Prostate gland (tissue), 2 donors: ENCODE results near the gene ANXA2. TPM values are rescaled to one million over a fixed set of nuclear protein-coding genes. Genes with fewer than 3 reads are reported as not detected.
"Not testable (repeated sequence)": the region's sequence is repeated elsewhere in the genome, so short reads cannot be mapped to it uniquely, and the experiment has no call there.

Source experiments
- DNase-seq: peaks from one replicate; pipeline ENCODE4 v3.0.0-alpha.2; 2019; ENCODE audit warnings: low spot score
- H3K27ac ChIP-seq, 2 donors: fragments of 200-600 bp; sonication (generic); 2 replicates each; pipeline ENCODE4 v1.5.1; 2017 to 2019
- H3K27me3 ChIP-seq: fragments of 200-600 bp; sonication (generic); replicated peaks from 2 replicates; pipeline ENCODE4 v1.5.1; 2019; ENCODE audit not compliant: insufficient read depth
- H3K36me3 ChIP-seq, 2 donors: fragments of 200-600 bp; sonication (generic); 1 replicate in 1 of 2; 2 replicates in 1 of 2; pipeline versions ENCODE4 v1.5.1 to v1.8.1; 2017 to 2019
- H3K4me1 ChIP-seq: fragments of 200-600 bp; sonication (generic); replicated peaks from 2 replicates; pipeline ENCODE4 v1.5.1; 2019
- H3K4me3 ChIP-seq, 2 donors: fragments of 200-600 bp; sonication (generic); 2 replicates each; pipeline ENCODE4 v1.5.1; 2017 to 2019
- H3K9me3 ChIP-seq: fragments of 200-600 bp; sonication (generic); 2 replicates; pipeline ENCODE4 v1.5.1; 2017
- CTCF ChIP-seq, 4 experiments: fragments of 200-600 bp in 2 of 4; fragments of 450-650 bp in 2 of 4; sonication (generic) in 2 of 4; IDR thresholded peaks; 1 replicate in 3 of 4; 2 replicates in 1 of 4; pipeline ENCODE4 v1.5.1; 2016 to 2019; ENCODE audit warnings: antibody characterized with exemption in 4 of 4, mild to moderate bottlenecking in 2 of 4, moderate library complexity in 2 of 4
- POLR2A ChIP-seq: fragments of 450-650 bp; IDR thresholded peaks from one replicate; pipeline ENCODE4 v1.6.1; 2016; ENCODE audit warnings: antibody characterized with exemption, mild to moderate bottlenecking
- POLR2AphosphoS5 ChIP-seq: sonication (generic); formaldehyde crosslinking; IDR thresholded peaks from one replicate; pipeline ENCODE4 v1.6.1; 2017; ENCODE audit warnings: antibody characterized with exemption
- WGBS: methylation state at CpG from one replicate; pipeline ENCODE4 v1.1.5; 2018; 5-methylcytosine and 5-hydroxymethylcytosine counted together
- intact Hi-C: fragments of 100-400 bp; cut with DNase I; formaldehyde crosslinking; loops from one replicate; pipeline ENCODE4 v1.14.2; 2022
- total RNA-seq, 2 donors: library from RNA; depleted of rRNA; stranded (reverse); fragments of >200 nt; gene quantifications; one replicate each; pipeline ENCODE4 v1.1.0, GENCODE V29; 2016

The ANXA2 gene
- total RNA-seq, 2 donors from 2014 or later, result 404 to 595 TPM

- no peaks in the 10 kb centered on the region for H3K9me3 ChIP-seq
- intact Hi-C loops, result loop anchor here (5.0 kb wide), 1 partner anchor 34 kb away; the partner anchor contains the start of gene ANXA2
- WGBS, result 38% methylated on average over 2 of the region's 2 CpGs
Measured at GRCh38 chr15:60363087-60363549, 34.7 kb downstream of the ANXA2 start.

DNA sequence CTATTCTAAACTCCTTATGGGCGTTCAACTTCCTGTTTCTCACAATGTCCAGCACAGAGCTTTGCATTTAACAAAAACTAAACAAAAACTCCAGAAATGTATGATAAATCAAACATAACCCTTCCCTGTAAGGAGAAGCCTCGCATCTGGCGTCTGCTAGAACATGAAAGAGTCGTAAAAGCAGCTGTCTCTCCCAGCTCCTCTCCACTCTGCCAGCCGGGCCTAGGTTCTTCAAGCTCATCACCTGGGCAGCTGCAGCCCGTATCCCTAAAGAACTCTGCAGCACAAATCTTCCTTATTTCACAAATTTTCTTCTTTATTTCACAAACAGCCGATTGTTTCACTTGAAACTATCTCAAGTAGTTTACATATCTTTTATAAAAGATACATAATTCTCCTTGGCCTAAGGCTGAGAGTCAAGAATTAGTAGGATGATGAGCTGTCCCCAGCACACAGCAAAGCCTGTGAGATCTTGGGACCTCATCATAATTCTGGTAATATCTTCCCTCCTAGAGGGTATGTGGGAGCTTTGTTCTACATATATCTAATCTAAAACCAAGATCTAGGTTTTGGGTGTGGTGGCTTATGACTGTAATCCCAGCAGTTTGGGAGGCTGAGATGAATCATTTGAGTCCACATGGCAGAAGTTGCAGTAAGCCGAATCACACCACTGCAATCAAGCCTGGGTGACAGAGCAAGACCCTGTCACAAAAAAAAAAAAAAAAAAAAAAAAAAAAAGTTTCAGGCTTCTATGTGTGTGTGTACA, 35.3 kb downstream of the ANXA2 start:
- Histone ChIP-seq H3K9me3 (no peaks in the 10 kb centered on the region), H3K27ac (no peak overlapping the region), H3K4me3 (no peak overlapping the region), H3K4me1 (no peaks in the 10 kb centered on the region), H3K36me3 (peaks cover 2 to 5% of the 10 kb centered on the region in 2 donors), H3K27me3 (no peaks in the 10 kb centered on the region)
- TF ChIP-seq POLR2AphosphoS5, result no peak
- no peak for TF ChIP-seq CTCF (IDR thresholded peaks at IDR 0.05)
- no peak for TF ChIP-seq POLR2A
- 36% methylated on average over 8 of the region's 8 CpGs for WGBS
- intact Hi-C loops, result loop anchor here (5.0 kb wide), 1 partner anchor 35 kb away; the partner anchor contains the start of gene ANXA2
- DNase-seq, result no peak

More at GRCh38 chr15:60363087-60363549, 34.7 kb downstream of the ANXA2 start:
- H3K27me3 ChIP-seq, result no peaks in the 10 kb centered on the region
- no peak overlapping the region for H3K4me3 ChIP-seq
- DNase-seq, result no peak
- H3K27ac ChIP-seq, result peak overlapping the region; percentile 3 to 19
- peaks cover 2 to 5% of the 10 kb centered on the region in 2 donors for H3K36me3 ChIP-seq
- H3K4me1 ChIP-seq, result no peaks in the 10 kb centered on the region
- TF ChIP-seq POLR2A (no peak), CTCF (IDR thresholded peaks at IDR 0.05) (no peak)

DNA sequence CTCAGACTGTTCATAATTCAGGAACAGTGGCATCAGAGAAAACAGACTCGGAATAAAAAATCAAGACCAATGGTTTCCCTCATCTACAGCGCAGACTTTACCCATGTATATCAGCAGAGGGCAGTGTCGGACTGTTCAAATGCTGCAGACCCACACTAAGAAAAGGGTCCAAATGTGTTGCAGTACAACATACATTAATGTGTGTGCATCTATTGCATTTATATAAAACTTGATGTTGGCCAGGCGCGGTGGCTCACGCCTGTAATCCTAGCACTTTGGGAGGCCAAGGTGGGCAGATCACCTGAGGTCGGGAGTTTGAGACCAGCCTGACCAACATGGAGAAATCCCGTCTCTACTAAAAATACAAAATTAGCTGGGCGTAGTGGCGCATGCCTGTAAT, 38.0 kb downstream of the ANXA2 start:
- not testable (repeated sequence) for H3K4me3 ChIP-seq, H3K27me3 ChIP-seq, H3K9me3 ChIP-seq, DNase-seq, H3K4me1 ChIP-seq
- WGBS, result 58% methylated on average over 10 of the region's 10 CpGs
- Histone ChIP-seq H3K36me3 (peaks cover 6 to 20% of the 10 kb centered on the region in 2 donors), H3K27ac (peak overlapping the region; percentile 34 to 58)
- intact Hi-C loops, result loop anchor here (2.0 to 5.0 kb wide), 2 partner anchors 38 to 85 kb away; partner anchors contain the start of gene ANXA2
- peak; percentile 36 to 79 (median 75) for TF ChIP-seq CTCF (IDR thresholded peaks at IDR 0.05)
- peak; percentile 35 for TF ChIP-seq POLR2AphosphoS5

DNA sequence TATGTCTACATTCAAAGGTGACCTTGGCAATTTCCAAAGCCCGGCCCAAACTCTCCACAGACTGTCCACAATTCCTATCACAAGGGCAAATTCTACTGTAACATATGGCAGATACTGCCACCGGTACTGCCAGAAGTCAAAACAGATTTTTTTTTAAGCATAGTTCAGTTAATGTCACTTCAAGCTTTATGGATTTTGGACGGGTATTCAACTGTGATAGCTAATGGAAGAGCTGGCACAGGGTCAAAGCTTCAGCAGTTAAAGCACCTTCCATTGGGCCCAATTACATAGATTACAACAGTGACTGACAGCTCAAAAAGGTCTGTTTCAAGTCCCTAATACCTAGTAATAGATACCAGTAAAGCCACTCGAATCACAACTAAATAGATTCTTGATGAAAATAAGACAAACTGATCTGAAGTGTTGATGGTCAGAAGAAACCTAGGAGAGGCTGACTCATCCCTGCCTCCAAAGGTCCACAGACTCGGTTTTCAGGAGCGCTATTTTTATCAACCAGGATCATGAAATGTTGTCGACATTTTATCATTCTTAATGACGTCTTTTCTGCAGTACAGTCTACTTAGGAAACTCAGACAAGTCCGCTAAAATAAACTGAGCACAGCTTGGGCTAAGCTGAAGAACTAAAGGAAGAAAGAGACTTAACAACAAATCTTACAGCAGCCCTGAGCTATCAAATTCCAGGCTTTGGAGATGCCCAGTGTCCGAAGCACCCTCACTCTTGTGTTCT, 38.7 kb downstream of the ANXA2 start:
- no peak for DNase-seq
- Histone ChIP-seq H3K9me3 (no peaks in the 10 kb centered on the region), H3K4me1 (no peaks in the 10 kb centered on the region), H3K36me3 (peaks cover 6 to 19% of the 10 kb centered on the region in 2 donors), H3K27ac (peak overlapping the region; percentile 34 to 58), H3K4me3 (no peak overlapping the region), H3K27me3 (no peaks in the 10 kb centered on the region)
- TF ChIP-seq POLR2A (no peak), CTCF (IDR thresholded peaks at IDR 0.05) (no peak), POLR2AphosphoS5 (no peak)
- WGBS, result 29% methylated on average over 10 of the region's 10 CpGs
- intact Hi-C loops, result loop anchor here (2.0 kb wide), 1 partner anchor 86 kb away; no protein-coding TSS in a partner anchor
